Measurements from ENCODE around the gene GPRC5C. TPM values are rescaled to one million over a fixed set of nuclear protein-coding genes. Genes with fewer than 3 reads are reported as not detected.

Gene GPRC5C
- total RNA-seq, 2 experiments from 2014 or later, result 1.2 to 2.0 TPM

- intact Hi-C loops (cut with micrococcal nuclease), result no loop called here
- ATAC-seq (peak; percentile 84), DNase-seq (peak; percentile 64)
- Mint-ChIP-seq H3K36me3 (ENCODE audit: low read depth) (no peaks in the 10 kb centered on the region), H3K4me3 (peak overlapping the region; percentile 17), H3K27me3 (no peaks in the 10 kb centered on the region), H3K4me1 (ENCODE audit: low read depth) (peaks cover 7% of the 10 kb centered on the region), H3K9me3 (no peaks in the 10 kb centered on the region), H3K27ac (peak overlapping the region; percentile 59)
- TF ChIP-seq CTCF (IDR thresholded peaks at IDR 0.05), result no peak
- CTCF ChIA-PET, result no interaction called here
- POLR2A ChIA-PET, result no interaction called here
These were observed 14.9 kb downstream of the GPRC5C start for GRCh38 chr17:74446551-74447500.

- Mint-ChIP-seq H3K4me1 (ENCODE audit: low read depth) (peaks cover 7% of the 10 kb centered on the region), H3K4me3 (no peak overlapping the region), H3K27ac (no peak overlapping the region), H3K27me3 (peaks cover 1% of the 10 kb centered on the region), H3K9me3 (no peaks in the 10 kb centered on the region), H3K36me3 (ENCODE audit: low read depth) (no peaks in the 10 kb centered on the region)
- intact Hi-C loops (cut with micrococcal nuclease), result no loop called here
- ATAC-seq (no peak), DNase-seq (no peak)
- TF ChIP-seq CTCF (IDR thresholded peaks at IDR 0.05), result no peak
- ChIA-PET POLR2A (interaction anchor here (0.8 kb wide), 1 partner anchor 40 kb away, joined by 3 read pairs; no protein-coding TSS in a partner anchor), CTCF (interaction anchor here (0.7 to 0.9 kb wide), 3 partner anchors 10 to 70 kb away, joined by 3 to 4 read pairs (median 4); no protein-coding TSS in a partner anchor)
These were observed 15.8 kb downstream of the GPRC5C start for GRCh38 chr17:74447628-74448159.

- Mint-ChIP-seq H3K36me3 (ENCODE audit: low read depth) (no peaks in the 10 kb centered on the region), H3K4me1 (ENCODE audit: low read depth) (peaks cover 7% of the 10 kb centered on the region), H3K9me3 (no peaks in the 10 kb centered on the region), H3K27ac (no peak overlapping the region), H3K4me3 (no peak overlapping the region), H3K27me3 (peaks cover 1% of the 10 kb centered on the region)
- no peak for TF ChIP-seq CTCF (IDR thresholded peaks at IDR 0.05)
- CTCF ChIA-PET, result interaction anchor here (0.8 to 0.9 kb wide), 2 partner anchors 9 to 70 kb away, joined by 3 to 4 read pairs; no protein-coding TSS in a partner anchor
- POLR2A ChIA-PET, result interaction anchor here (0.8 kb wide), 1 partner anchor 41 kb away, joined by 3 read pairs; no protein-coding TSS in a partner anchor
- intact Hi-C loops (cut with micrococcal nuclease), result no loop called here
- ATAC-seq, result no peak
- DNase-seq, result no peak
These were observed 16.9 kb downstream of the GPRC5C start for GRCh38 chr17:74448756-74449155.

DNA sequence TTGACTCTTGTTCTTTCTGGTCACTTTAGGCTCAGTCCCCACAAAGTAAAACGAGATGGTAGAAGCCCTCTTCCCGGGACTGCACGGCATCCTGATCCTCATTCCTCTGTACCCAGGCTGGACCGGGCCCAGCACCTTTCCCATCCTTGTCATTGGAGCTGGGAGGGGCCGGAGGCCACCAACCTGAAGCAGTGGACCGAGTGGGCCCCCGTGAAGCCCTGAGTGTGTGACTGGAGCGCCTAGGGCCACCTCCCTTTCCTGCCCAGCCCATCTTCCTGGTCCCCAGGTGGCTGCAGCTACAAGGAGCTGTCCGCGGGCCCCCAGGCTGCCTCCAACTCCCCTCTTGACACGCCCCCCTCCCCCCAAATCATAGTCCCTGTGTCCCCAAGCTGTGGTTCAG is 17.4 kb downstream of the GPRC5C start:
- peaks cover 7% of the 10 kb centered on the region for H3K4me1 Mint-ChIP-seq (ENCODE audit: low read depth)
- ATAC-seq (no peak), DNase-seq (no peak)
- intact Hi-C loops (cut with micrococcal nuclease), result no loop called here
- no peak for TF ChIP-seq CTCF (IDR thresholded peaks at IDR 0.05)
- H3K36me3 Mint-ChIP-seq (ENCODE audit: low read depth), result no peaks in the 10 kb centered on the region
- no peak overlapping the region for H3K4me3 Mint-ChIP-seq
- ChIA-PET CTCF (no interaction called here), POLR2A (interaction anchor here (0.6 kb wide), 1 partner anchor 162 kb away, joined by 3 read pairs; no protein-coding TSS in a partner anchor)
- H3K9me3 Mint-ChIP-seq, result no peaks in the 10 kb centered on the region
- peaks cover 1% of the 10 kb centered on the region for H3K27me3 Mint-ChIP-seq
- no peak overlapping the region for H3K27ac Mint-ChIP-seq
